Hepatocyte (in vitro differentiated cells): ENCODE data around the gene PSMB4.

ENCODE experiments used
- CTCF ChIP-seq: fragments of 200-600 bp; sonication (generic); IDR thresholded peaks from 2 replicates; pipeline ENCODE4 v1.5.1; 2016; ENCODE audit warnings: antibody characterized with exemption, mild to moderate bottlenecking; ENCODE audit not compliant: poor library complexity
- EZH2 ChIP-seq: fragments of 200-600 bp; sonication (generic); IDR thresholded peaks from 2 replicates; pipeline ENCODE4 v1.6.1; 2016; ENCODE audit warnings: antibody characterized with exemption, mild to moderate bottlenecking, borderline replicate concordance

GRCh38 chr1:151408891-151409290, 9.5 kb downstream of the PSMB4 start:
- TF ChIP-seq CTCF, result no peak
- no peak for TF ChIP-seq EZH2
